Gastrocnemius medialis (tissue), 4 donors: ENCODE measurements around the gene ACCSL. TPM values are rescaled to one million over a fixed set of nuclear protein-coding genes. Genes with fewer than 3 reads are reported as not detected.
A peak's percentile ranks its signal among the peaks of the same experiment; 100 is the strongest.

Experiments used
- ATAC-seq, 2 donors: fragments of 150-250 bp; one replicate each; pipeline ENCODE4 v1.9.1; 2016
- DNase-seq, 2 donors: peaks; one replicate each; pipeline ENCODE4 v3.0.0-alpha.2; 2019
- H3K27ac ChIP-seq, 4 donors: fragments of 200-600 bp; sonication (generic); 1 replicate in 1 of 4; 2 replicates in 3 of 4; pipeline ENCODE4 v1.5.1; 2016 to 2018; ENCODE audit warnings: mild to moderate bottlenecking in 2 of 4, moderate library complexity in 1 of 4
- H3K27me3 ChIP-seq, 3 donors: fragments of 200-600 bp; sonication (generic) in 2 of 3; 1 replicate in 1 of 3; 2 replicates in 2 of 3; pipeline versions ENCODE4 v1.5.1 to v1.6.0; 2016 to 2019; ENCODE audit warnings: mild to moderate bottlenecking in 1 of 3, moderate library complexity in 1 of 3
- H3K36me3 ChIP-seq, 2 donors: fragments of 200-600 bp; sonication (generic) in 1 of 2; one replicate each; pipeline ENCODE4 v1.5.1; 2017 to 2018
- H3K4me1 ChIP-seq, 2 donors: fragments of 200-600 bp; sonication (generic) in 1 of 2; one replicate each; pipeline ENCODE4 v1.5.1; 2016 to 2017; ENCODE audit warnings: mild to moderate bottlenecking in 2 of 2
- H3K4me3 ChIP-seq, 4 donors: fragments of 200-600 bp; sonication (generic) in 3 of 4; 1 replicate in 1 of 4; 2 replicates in 3 of 4; pipeline ENCODE4 v1.5.1; 2016 to 2019; ENCODE audit warnings: mild to moderate bottlenecking in 2 of 4
- H3K9me3 ChIP-seq, 3 donors: fragments of 200-600 bp; sonication (generic) in 2 of 3; 1 replicate in 1 of 3; 2 replicates in 2 of 3; pipeline ENCODE4 v1.5.1; 2016 to 2019
- CTCF ChIP-seq, 5 experiments: fragments of 450-650 bp in 3 of 5; fragments of 200-600 bp in 2 of 5; sonication (generic) in 2 of 5; IDR thresholded peaks in 4 of 5; conservative IDR thresholded peaks in 1 of 5; 1 replicate in 4 of 5; 2 replicates in 1 of 5; pipeline ENCODE4 v1.5.1; 2016 to 2019; ENCODE audit warnings: antibody characterized with exemption in 5 of 5, mild to moderate bottlenecking in 3 of 5, moderate library complexity in 3 of 5
- POLR2A ChIP-seq, 2 donors: fragments of 450-650 bp; IDR thresholded peaks; one replicate each; pipeline ENCODE4 v1.6.1; 2017; ENCODE audit warnings: antibody characterized with exemption in 2 of 2, mild to moderate bottlenecking in 2 of 2, moderate library complexity in 2 of 2
- in situ Hi-C, 4 donors: fragments of 200-750 bp; cut with MboI; loops; one replicate each; pipeline versions ENCODE4 v1.15.0 to v1.8.0; 2017; ENCODE audit warnings: low sequenced_read_pairs in 4 of 4
- intact Hi-C: fragments of 100-400 bp; cut with DNase I; formaldehyde crosslinking; loops from one replicate; pipeline ENCODE4 v1.15.1; 2023; ENCODE audit warnings: low total_unique reads
- total RNA-seq, 4 donors: library from RNA; depleted of rRNA; stranded (reverse); fragments of >200 nt; gene quantifications; one replicate each; pipeline versions ENCODE4 v1.1.0 to v1.2.3, GENCODE V29; 2016

The ACCSL gene
- total RNA-seq, 4 donors from 2014 or later, result not detected

GRCh38 chr11:44058275-44058674 is 10.5 kb downstream of the ACCSL start:
- in situ Hi-C loops (loop anchor here in 1 of 4 donors (25.0 kb wide), 1 partner anchor 96 kb away; no protein-coding TSS in a partner anchor), intact Hi-C loops (no loop called here)
- Histone ChIP-seq H3K4me1 (no peaks in the 10 kb centered on the region), H3K27me3 (no peaks in the 10 kb centered on the region), H3K9me3 (no peaks in the 10 kb centered on the region), H3K27ac (no peak overlapping the region), H3K4me3 (no peak overlapping the region), H3K36me3 (no peaks in the 10 kb centered on the region)
- ATAC-seq (no peak), DNase-seq (no peak)
- TF ChIP-seq POLR2A (IDR thresholded peaks at IDR 0.05) (no peak), CTCF (IDR thresholded peaks at IDR 0.05 in 4 of 5, conservative IDR thresholded peaks at IDR 0.05 in 1 of 5) (no peak)

DNA sequence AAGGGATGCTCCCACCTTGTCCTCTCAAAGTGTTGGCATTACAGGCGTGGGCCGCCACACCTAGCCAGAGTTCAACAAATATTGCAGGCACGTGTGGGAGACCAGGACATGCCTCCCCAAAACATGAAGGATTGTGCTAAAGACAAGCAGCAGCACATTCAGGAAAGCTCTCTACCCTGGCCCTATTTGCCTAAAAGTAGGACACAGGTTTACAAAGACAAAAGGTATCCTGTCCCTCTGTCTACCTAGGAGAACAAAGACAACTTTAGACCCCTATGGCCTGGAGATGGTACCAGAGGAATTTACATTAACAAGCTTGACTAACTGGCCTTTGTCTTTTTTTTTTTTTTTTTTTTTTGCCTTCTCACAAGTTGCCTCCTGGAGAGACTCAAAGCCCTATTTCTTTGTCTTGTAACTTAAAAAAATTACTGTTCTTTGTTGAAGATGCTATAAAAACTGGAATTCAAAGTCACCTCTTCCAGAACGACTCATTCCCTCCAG is 17.4 kb downstream of the ACCSL start:
- TF ChIP-seq CTCF (IDR thresholded peaks at IDR 0.05 in 4 of 5, conservative IDR thresholded peaks at IDR 0.05 in 1 of 5) (no peak), POLR2A (IDR thresholded peaks at IDR 0.05) (no peak)
- Histone ChIP-seq H3K27ac (peak overlapping the region; percentile 80 to 86 (median 86)), H3K36me3 (peaks cover 0 to 3% of the 10 kb centered on the region in 2 donors), H3K27me3 (no peaks in the 10 kb centered on the region), H3K4me1 (peaks cover 5 to 7% of the 10 kb centered on the region in 2 donors), H3K9me3 (no peaks in the 10 kb centered on the region), H3K4me3 (peak overlapping the region in 2 of 4 donors; percentile 67 to 77)
- no peak for ATAC-seq
- no peak for DNase-seq
- intact Hi-C loops, result no loop called here
- in situ Hi-C loops, result loop anchor here in 1 of 4 donors (25.0 kb wide), 1 partner anchor 103 kb away; no protein-coding TSS in a partner anchor

- peak within 1 kb of the TSS; percentile 66 to 80 (median 72) for H3K4me3 ChIP-seq
- in situ Hi-C loops (loop anchor here in 1 of 4 donors (25.0 kb wide), 1 partner anchor 104 kb away; no protein-coding TSS in a partner anchor), intact Hi-C loops (no loop called here)
- TF ChIP-seq POLR2A (IDR thresholded peaks at IDR 0.05) (peak; percentile 39 to 53), CTCF (IDR thresholded peaks at IDR 0.05 in 4 of 5, conservative IDR thresholded peaks at IDR 0.05 in 1 of 5) (peak; percentile 47 to 86 (median 67))
- H3K36me3 ChIP-seq, result peaks cover 0 to 6% of the 10 kb centered on the region in 2 donors
- no peaks in the 10 kb centered on the region for H3K27me3 ChIP-seq
- H3K27ac ChIP-seq, result peak within 1 kb of the TSS; percentile 80 to 86 (median 86)
- H3K9me3 ChIP-seq, result no peaks in the 10 kb centered on the region
- peak; percentile 87 to 95 for DNase-seq
- peak; percentile 92 to 93 for ATAC-seq
- H3K4me1 ChIP-seq, result peaks cover 5 to 7% of the 10 kb centered on the region in 2 donors
Observed at GRCh38 chr11:44065841-44066731, 18.3 kb downstream of the ACCSL start, which contains the start of gene ACCS. TSS of gene ACCS (plus strand) at chr11:44066270. CDS start at chr11:44067628, 1,358 bp downstream.

DNA sequence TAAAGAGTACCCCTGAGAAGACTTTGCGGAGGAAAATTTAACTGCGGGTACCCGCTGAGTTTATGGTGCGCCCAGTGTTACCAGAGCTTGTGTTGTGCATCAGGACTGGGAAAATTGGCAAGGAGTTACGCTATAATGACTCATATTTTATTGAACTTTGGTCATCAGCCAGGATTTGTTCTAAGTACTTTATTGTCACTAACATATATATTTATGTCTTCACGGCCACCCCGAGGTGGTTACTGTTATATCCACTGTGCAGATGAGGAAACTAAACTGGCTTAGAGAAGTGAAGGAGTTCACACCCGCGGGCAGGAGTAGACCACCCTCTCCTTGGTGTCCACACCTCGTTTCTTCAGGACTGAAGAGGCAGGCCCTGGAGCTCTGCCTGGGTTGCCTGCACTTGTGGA is 19.0 kb downstream of the ACCSL start:
- in situ Hi-C loops, result loop anchor here in 1 of 4 donors (25.0 kb wide), 1 partner anchor 104 kb away; no protein-coding TSS in a partner anchor
- DNase-seq, result peak in 1 of 2 donors; percentile 18

More for the DNA sequence above, 19.0 kb downstream of the ACCSL start:
- ATAC-seq, result peak; percentile 16 to 20
- no peaks in the 10 kb centered on the region for H3K27me3 ChIP-seq
- TF ChIP-seq POLR2A (IDR thresholded peaks at IDR 0.05) (no peak), CTCF (IDR thresholded peaks at IDR 0.05 in 4 of 5, conservative IDR thresholded peaks at IDR 0.05 in 1 of 5) (no peak)
- peaks cover 0 to 13% of the 10 kb centered on the region in 2 donors for H3K36me3 ChIP-seq
- no peaks in the 10 kb centered on the region for H3K9me3 ChIP-seq
- intact Hi-C loops, result no loop called here
- peak overlapping the region; percentile 80 to 86 (median 86) for H3K27ac ChIP-seq
- peaks cover 5 to 7% of the 10 kb centered on the region in 2 donors for H3K4me1 ChIP-seq
- H3K4me3 ChIP-seq, result peak overlapping the region; percentile 66 to 80 (median 72)
